HCEC 1CT (cell line): ENCODE results near the gene NEUROG1.

ENCODE experiments used
- DNase-seq: peaks from one replicate; pipeline ENCODE4 v3.0.0-alpha.2; 2017

The NEUROG1 gene

DNA sequence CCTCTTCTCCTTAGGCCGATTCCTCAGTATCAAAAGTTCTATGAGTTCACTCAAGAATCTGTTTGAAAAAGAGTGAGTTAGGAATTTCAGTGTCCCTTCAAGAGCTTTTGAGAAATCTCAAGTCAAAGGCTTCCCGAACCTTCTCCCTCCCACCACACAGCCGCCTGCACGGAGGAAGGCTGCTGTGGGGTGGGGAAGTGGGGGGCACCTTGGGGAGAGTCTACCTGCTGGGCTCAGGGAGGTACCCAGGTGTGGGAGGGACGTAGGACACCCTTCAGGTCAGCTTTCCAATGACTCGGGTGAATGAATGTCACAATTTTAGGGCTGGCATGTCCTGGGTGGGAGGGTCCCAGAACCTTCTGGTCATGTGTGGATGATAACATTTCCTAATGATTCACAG lies 25.5 kb upstream of the NEUROG1 start:
- no peak for DNase-seq

DNA sequence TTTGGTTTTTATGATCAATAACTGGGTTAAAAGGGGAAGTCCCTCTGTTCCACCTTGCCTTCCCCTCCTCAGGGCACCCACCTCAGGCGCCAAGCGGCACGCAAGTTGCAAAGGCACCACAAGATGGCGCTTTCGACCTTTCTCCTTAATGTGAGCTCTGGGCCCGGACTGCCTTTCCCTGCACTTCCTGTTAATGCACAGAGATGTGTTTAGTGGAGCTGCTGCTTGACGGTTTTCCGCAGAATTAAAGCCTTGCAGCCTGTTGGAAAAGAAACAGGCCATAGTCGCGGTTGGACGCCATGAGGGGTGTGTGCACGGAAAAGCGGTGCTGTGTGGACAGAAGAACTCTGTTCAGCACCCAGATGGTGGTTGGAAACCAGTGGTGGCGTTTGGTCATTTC lies 25.1 kb upstream of the NEUROG1 start:
- DNase-seq, result peak; percentile 69

- no peak for DNase-seq
Observed at GRCh38 chr5:135559354-135559753, 23.6 kb upstream of the NEUROG1 start.

- no peak for DNase-seq
Observed at GRCh38 chr5:135557076-135557838, 21.5 kb upstream of the NEUROG1 start.

GRCh38 chr5:135556620-135557019 lies 20.9 kb upstream of the NEUROG1 start:
- DNase-seq, result no peak

- DNase-seq, result no peak
Observed at GRCh38 chr5:135555530-135555929, 19.8 kb upstream of the NEUROG1 start.

- DNase-seq, result peak; percentile 47
Observed at GRCh38 chr5:135553688-135554462, 18.1 kb upstream of the NEUROG1 start.

GRCh38 chr5:135551593-135552447 lies 16.1 kb upstream of the NEUROG1 start:
- DNase-seq, result peak; percentile 54

GRCh38 chr5:135549413-135549812 lies 13.6 kb upstream of the NEUROG1 start:
- DNase-seq, result no peak

- DNase-seq, result no peak
Observed at GRCh38 chr5:135547590-135548254, 12.0 kb upstream of the NEUROG1 start.

GRCh38 chr5:135546912-135547311 lies 11.1 kb upstream of the NEUROG1 start:
- no peak for DNase-seq

DNA sequence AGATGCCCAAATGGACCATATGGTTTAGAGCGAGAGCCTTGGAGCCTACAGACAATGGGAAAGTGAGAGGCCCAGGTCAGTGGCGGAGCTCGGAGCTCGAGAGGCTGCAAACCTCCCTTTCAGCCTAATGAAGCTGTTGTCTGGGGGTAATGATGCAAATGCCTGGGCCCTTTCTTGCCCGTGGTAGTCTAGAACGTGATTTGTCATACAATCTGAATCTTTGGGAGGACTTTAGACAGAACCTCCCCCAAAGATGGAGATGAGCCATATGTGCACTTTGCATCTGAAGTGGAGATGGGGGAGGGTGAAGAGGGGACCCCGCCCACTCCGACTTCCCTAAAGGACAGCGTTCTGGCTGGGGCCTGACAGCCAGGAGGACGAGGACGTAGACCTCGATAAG lies 10.3 kb upstream of the NEUROG1 start:
- DNase-seq, result no peak

DNA sequence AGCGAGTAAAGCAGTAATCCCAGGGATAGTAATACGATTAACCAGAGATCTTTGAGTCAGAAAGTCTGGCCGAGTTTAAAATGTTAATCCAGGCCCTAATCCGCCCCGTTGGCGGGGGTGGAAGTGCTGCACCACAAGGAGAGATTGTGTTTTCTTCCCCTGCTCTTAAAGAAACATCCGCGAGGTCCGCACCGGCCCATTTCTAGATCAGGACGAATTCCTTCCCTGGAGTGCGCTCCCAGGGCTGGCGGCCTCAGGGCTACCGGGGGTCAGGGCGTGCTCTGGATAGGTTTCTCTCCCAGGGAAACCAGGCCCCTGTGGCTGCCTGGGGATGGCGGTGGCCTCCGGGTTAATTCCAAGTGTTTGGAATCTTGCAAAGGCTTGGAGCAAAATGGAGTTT lies 9.3 kb upstream of the NEUROG1 start:
- no peak for DNase-seq

DNA sequence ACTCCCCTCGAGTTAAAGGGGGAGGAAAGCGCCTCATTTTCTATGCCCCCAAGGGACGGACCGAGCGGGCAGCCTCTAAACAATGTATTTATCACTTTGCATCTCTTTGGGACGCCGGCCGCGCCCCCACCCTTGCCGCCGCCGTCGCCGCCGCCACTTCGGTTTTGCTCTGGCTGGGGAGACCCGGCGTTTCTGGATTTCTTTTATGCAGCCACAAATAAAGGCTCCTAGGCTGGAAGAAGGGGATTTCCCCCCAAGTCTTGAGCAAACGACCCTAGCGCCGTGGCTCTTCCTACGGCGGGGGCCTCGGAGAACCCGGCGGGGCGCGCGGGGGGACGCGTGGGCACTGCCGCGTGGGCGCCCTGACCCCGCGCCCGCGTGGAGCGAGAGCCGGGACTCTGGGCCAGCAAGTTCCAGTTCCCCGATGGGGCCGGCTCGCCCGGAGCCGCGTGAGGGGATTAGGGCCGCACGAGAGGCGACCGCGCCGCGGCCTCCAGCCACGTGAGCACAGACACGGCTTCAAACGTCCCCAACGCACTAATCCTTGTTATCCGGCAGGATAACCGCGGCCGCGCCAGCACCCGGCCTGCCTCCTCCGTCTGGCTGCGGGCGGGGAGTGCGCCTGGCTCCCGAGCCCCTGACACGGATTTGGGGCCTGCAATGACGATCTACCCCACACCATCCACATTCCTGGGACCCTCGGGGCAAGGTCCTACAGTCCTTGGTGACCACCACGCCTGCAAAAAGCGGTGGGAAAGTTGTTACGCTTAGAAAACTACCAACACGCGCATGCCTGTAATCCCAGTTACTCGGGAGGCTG lies 7.9 kb upstream of the NEUROG1 start:
- DNase-seq, result no peak

- no peak for DNase-seq
Observed at GRCh38 chr5:135543001-135543484, 7.3 kb upstream of the NEUROG1 start.

DNA sequence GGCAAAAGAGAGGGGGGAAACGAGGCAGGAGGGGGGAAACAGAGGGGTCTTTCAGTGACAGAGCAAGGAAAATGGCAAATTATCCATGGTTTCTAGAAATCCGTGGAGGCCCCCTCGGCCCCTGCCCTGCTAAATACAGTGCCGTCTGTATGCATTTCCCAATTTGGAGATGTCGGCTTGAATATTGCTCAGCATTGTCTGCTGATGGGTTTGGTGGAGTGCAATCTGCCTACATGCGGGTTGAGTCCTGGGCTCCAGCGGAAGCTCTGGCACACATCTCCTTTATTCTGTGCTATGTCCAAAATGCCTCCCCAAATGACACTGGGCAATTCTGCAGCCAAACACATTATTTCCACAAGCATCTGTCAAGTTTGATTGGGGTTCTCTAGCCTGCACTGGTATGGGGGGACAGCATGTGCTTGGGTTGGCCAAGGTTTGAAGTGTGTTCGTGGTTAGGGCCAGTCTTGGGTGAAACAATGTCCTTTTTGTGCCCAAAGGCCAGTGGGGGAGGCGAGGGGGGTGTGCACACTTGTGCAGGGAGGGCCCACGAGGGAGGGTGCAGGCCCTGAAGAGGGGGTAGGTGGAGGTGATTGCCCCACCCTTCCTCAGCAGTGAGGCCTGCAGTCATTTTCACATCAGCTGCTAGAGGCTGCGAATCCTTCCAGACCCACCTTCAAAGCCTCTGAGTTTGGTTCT lies 6.2 kb upstream of the NEUROG1 start:
- DNase-seq, result no peak

DNA sequence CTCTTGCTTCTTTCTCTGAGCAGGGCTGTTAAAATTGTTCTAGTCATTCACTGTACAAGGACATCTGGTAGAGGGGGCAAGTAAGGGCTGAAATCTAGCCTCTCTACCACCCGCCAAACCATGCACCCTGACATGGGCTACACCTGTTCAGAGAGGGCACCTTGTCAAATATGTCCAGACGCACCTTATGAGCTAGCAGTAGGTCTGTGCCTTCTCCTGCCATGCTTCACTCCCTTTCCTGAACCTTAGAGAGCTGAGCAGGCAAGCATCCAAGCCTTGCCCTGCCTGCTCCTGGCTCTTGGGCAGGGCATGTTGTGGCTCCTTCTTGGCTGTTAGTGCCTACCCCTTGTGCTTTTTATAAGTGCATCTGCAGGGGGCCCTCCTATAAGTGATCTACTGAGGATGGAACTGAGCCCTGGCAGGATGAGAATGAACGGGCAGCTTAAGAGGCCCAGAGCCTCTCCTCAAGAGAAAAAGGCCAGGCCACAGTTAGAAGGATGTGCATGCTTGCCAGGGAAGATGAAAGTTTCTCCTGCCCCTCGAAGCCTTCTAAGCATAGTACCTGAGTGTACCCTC lies 3.8 kb upstream of the NEUROG1 start:
- no peak for DNase-seq

GRCh38 chr5:135538261-135538660 lies 2.5 kb upstream of the NEUROG1 start:
- no peak for DNase-seq

GRCh38 chr5:135537745-135538144 lies 2.0 kb upstream of the NEUROG1 start:
- no peak for DNase-seq

- no peak for DNase-seq
Observed at GRCh38 chr5:135537271-135537670, 1.5 kb upstream of the NEUROG1 start.

DNA sequence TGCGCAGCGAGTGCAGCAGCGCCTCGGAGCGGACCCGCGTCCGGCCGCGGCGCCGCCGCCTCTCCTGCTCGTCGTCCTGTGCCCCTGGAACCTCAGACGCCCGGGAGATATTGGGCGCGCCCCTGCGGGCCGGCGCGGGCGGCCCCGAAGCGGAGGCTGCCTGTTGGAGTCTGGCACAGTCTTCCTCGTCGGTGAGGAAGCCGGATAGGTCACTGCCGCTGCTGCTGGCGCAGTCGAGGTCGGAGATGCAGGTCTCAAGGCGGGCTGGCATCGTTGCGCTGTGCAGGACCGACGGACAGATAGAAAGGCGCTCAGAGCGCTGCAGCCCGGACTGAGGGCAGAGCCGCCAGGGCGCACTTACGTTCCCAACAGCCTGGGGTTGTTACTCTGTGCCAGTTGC lies 344 bp downstream of the NEUROG1 start:
- no peak for DNase-seq
